CD8-positive, alpha-beta memory T cell (primary cell): ENCODE data around the gene TIE1. TPM values are rescaled to one million over a fixed set of nuclear protein-coding genes. Genes with fewer than 3 reads are reported as not detected.
A peak's percentile ranks its signal among the peaks of the same experiment; 100 is the strongest.

Source experiments
- CTCF ChIA-PET: fragments of 350-600 bp; sonication (Branson Sonifier 250); formaldehyde crosslinking; loops from one replicate; lab custom pipeline; 2021; ENCODE audit warnings: antibody characterized with exemption; lab: Charles Lee
- POLR2A ChIA-PET: fragments of 350-600 bp; sonication (Branson Sonifier 250); formaldehyde crosslinking; loops from one replicate; lab custom pipeline; 2021; ENCODE audit warnings: antibody characterized with exemption; lab: Charles Lee
- DNase-seq, 5 donors: peaks; one replicate each; pipeline versions ENCODE4 v3.0.0 to v3.0.0-alpha.2; 2020 to 2022; ENCODE audit warnings: mixed read lengths in 1 of 5
- H3K27ac ChIP-seq: one replicate; pipeline ENCODE4 v1.7.0; 2013; ENCODE audit warnings: low read depth, mild to moderate bottlenecking, low read length, moderate library complexity
- H3K27me3 ChIP-seq: 2 replicates; pipeline ENCODE4 v1.7.0; 2013; ENCODE audit warnings: low read length, mild to moderate bottlenecking; ENCODE audit not compliant: insufficient read depth, poor library complexity, severe bottlenecking
- H3K36me3 ChIP-seq: 2 replicates; pipeline ENCODE4 v1.7.0; 2013; ENCODE audit warnings: mild to moderate bottlenecking, low read length, moderate library complexity; ENCODE audit not compliant: insufficient read depth
- H3K4me1 ChIP-seq: 2 replicates; pipeline ENCODE4 v1.7.0; 2013; ENCODE audit warnings: mild to moderate bottlenecking, low read length, moderate library complexity; ENCODE audit not compliant: insufficient read depth
- H3K4me3 ChIP-seq: 2 replicates; pipeline ENCODE4 v1.7.0; 2013; ENCODE audit warnings: mild to moderate bottlenecking, low read length
- H3K9me3 ChIP-seq: 2 replicates; pipeline ENCODE4 v1.7.0; 2013; ENCODE audit warnings: mild to moderate bottlenecking, low read length
- H3K27ac Mint-ChIP-seq, 8 donors: one replicate each; pipeline ENCODE4 v1.8.0; 2020 to 2021; ENCODE audit warnings: mixed read lengths in 8 of 8, mild to moderate bottlenecking in 6 of 8, inconsistent platforms in 3 of 8, moderate library complexity in 3 of 8
- H3K27me3 Mint-ChIP-seq, 2 donors: one replicate each; pipeline ENCODE4 v1.8.0; 2020 to 2021; ENCODE audit warnings: mixed read lengths in 2 of 2, mild to moderate bottlenecking in 1 of 2, moderate library complexity in 1 of 2
- H3K36me3 Mint-ChIP-seq, 3 donors: one replicate each; pipeline ENCODE4 v1.8.0; 2020 to 2021; ENCODE audit warnings: mixed read lengths in 3 of 3, inconsistent platforms in 1 of 3, mild to moderate bottlenecking in 1 of 3
- H3K4me1 Mint-ChIP-seq, 3 donors: one replicate each; pipeline ENCODE4 v1.8.0; 2020 to 2021; ENCODE audit warnings: mixed read lengths in 3 of 3, inconsistent platforms in 1 of 3, mild to moderate bottlenecking in 1 of 3
- H3K4me3 Mint-ChIP-seq, 7 donors: one replicate each; pipeline ENCODE4 v1.8.0; 2020 to 2021; ENCODE audit warnings: mixed read lengths in 7 of 7, mild to moderate bottlenecking in 6 of 7, moderate library complexity in 4 of 7, inconsistent platforms in 2 of 7
- H3K9me3 Mint-ChIP-seq, 5 donors: one replicate each; pipeline ENCODE4 v1.8.0; 2020 to 2022; ENCODE audit warnings: mixed read lengths in 5 of 5, mild to moderate bottlenecking in 3 of 5, moderate library complexity in 2 of 5, inconsistent platforms in 1 of 5
- polyA plus RNA-seq: library from polyadenylated mRNA; unstranded; fragments of 300-500 nt; fragmentation: Illumina TruSeq; gene quantifications from one replicate; pipeline ENCODE4 v1.2.3, GENCODE V29; 2021
- total RNA-seq, 2 experiments: library from RNA; stranded (reverse); gene quantifications; one replicate each; pipeline ENCODE4 v1.2.3, GENCODE V29; 2021

The TIE1 gene
- total and polyA plus RNA-seq, 3 experiments from 2014 or later = 0.31 to 0.33 TPM; not detected in 1

- POLR2A ChIA-PET = no interaction called here
- Mint-ChIP-seq H3K36me3 (peaks cover 0 to 18% (median 1%) of the 10 kb centered on the region in 3 donors), H3K27ac (no peak overlapping the region), H3K9me3 (peaks cover 11 to 21% (median 16%) of the 10 kb centered on the region in 5 donors), H3K4me3 (no peak overlapping the region), H3K4me1 (no peaks in the 10 kb centered on the region), H3K27me3 (peaks cover 0 to 1% of the 10 kb centered on the region in 2 donors)
- Histone ChIP-seq H3K4me3 (no peak overlapping the region), H3K27ac (no peak overlapping the region), H3K9me3 (no peaks in the 10 kb centered on the region), H3K27me3 (no peaks in the 10 kb centered on the region), H3K36me3 (no peaks in the 10 kb centered on the region), H3K4me1 (no peaks in the 10 kb centered on the region)
- no peak for DNase-seq
- CTCF ChIA-PET = no interaction called here
These were observed 21.7 kb downstream of the TIE1 start for GRCh38 chr1:43322506-43322905.

- no peaks in the 10 kb centered on the region for H3K4me1 Mint-ChIP-seq
- CTCF ChIA-PET = no interaction called here
- Histone ChIP-seq H3K4me3 (no peak overlapping the region), H3K9me3 (no peaks in the 10 kb centered on the region), H3K36me3 (no peaks in the 10 kb centered on the region), H3K4me1 (no peaks in the 10 kb centered on the region), H3K27ac (no peak overlapping the region), H3K27me3 (no peaks in the 10 kb centered on the region)
- peaks cover 16 to 25% (median 21%) of the 10 kb centered on the region in 5 donors for H3K9me3 Mint-ChIP-seq
- DNase-seq = no peak
- H3K4me3 Mint-ChIP-seq = no peak overlapping the region
- H3K27ac Mint-ChIP-seq = no peak overlapping the region
- peaks cover 1 to 4% of the 10 kb centered on the region in 2 donors for H3K27me3 Mint-ChIP-seq
- H3K36me3 Mint-ChIP-seq = peaks cover 0 to 27% (median 1%) of the 10 kb centered on the region in 3 donors
- POLR2A ChIA-PET = no interaction called here
These were observed 24.0 kb downstream of the TIE1 start for GRCh38 chr1:43324810-43325209.

DNA sequence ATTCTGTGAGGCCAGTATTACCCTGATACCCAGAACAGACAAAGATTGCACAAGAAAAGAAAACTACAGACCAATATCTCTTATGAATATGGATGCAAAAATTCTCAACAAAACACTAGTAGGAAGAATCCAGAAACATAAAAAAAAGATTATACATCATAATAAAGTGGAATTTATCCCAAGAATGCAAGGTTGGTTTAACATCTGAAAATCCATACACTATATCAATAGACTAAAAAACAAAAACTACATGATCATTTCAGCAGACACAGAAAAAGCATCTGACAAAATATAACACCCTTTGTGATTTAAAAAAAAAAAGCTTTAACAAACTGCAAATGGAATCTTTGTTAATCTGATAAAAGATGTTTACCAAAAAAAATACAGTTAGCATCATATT, 24.6 kb downstream of the TIE1 start:
- Histone ChIP-seq H3K9me3 (no peaks in the 10 kb centered on the region), H3K36me3 (no peaks in the 10 kb centered on the region), H3K4me3 (no peak overlapping the region), H3K27ac (no peak overlapping the region), H3K4me1 (no peaks in the 10 kb centered on the region), H3K27me3 (no peaks in the 10 kb centered on the region)
- ChIA-PET CTCF (no interaction called here), POLR2A (no interaction called here)
- DNase-seq = no peak
- Mint-ChIP-seq H3K27ac (no peak overlapping the region), H3K9me3 (peaks cover 16 to 25% (median 21%) of the 10 kb centered on the region in 5 donors), H3K4me1 (no peaks in the 10 kb centered on the region), H3K36me3 (peaks cover 0 to 27% (median 1%) of the 10 kb centered on the region in 3 donors), H3K4me3 (no peak overlapping the region), H3K27me3 (peaks cover 1 to 4% of the 10 kb centered on the region in 2 donors)

DNA sequence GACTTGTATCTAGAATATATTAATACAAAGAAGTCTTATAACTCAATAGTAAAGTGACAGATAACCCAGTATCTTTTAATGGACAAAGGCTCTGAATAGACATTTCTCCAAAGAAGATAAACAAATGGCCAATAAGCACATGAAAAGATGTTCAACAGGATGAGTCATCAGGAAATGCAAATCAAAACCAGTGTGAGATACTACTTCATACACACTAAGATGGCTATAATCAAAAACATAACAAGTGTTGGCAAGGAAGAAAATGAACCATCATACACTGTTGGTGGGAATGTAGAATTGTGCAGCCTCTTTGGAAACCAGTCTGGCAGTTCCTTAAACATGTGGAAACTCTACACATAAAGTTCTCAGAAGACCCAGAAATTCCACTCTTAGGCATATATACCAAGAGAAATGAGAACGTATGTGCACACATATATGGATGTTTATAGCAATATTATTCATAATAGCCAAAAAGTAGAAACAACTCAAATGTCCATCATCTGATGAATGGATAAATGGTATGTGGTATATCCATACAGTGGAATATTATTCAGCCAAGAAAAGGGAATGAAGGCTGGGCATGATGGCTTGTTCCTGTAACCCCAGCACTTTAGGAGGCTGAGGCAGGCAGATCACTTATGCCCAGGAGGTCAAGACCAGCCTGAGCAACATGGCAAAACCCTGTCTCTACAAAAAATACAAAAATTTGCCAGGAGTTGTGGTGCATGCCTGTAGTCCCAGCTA, 26.9 kb downstream of the TIE1 start:
- Histone ChIP-seq H3K27ac (no peak overlapping the region), H3K4me3 (no peak overlapping the region), H3K4me1 (no peaks in the 10 kb centered on the region), H3K36me3 (no peaks in the 10 kb centered on the region), H3K27me3 (no peaks in the 10 kb centered on the region), H3K9me3 (no peaks in the 10 kb centered on the region)
- H3K4me3 Mint-ChIP-seq = no peak overlapping the region
- ChIA-PET POLR2A (no interaction called here), CTCF (no interaction called here)
- H3K36me3 Mint-ChIP-seq = peaks cover 0 to 27% (median 1%) of the 10 kb centered on the region in 3 donors
- H3K9me3 Mint-ChIP-seq = peaks cover 16 to 25% (median 21%) of the 10 kb centered on the region in 5 donors
- H3K27ac Mint-ChIP-seq = no peak overlapping the region
- H3K27me3 Mint-ChIP-seq = peaks cover 1 to 4% of the 10 kb centered on the region in 2 donors
- H3K4me1 Mint-ChIP-seq = no peaks in the 10 kb centered on the region
- no peak for DNase-seq

DNA sequence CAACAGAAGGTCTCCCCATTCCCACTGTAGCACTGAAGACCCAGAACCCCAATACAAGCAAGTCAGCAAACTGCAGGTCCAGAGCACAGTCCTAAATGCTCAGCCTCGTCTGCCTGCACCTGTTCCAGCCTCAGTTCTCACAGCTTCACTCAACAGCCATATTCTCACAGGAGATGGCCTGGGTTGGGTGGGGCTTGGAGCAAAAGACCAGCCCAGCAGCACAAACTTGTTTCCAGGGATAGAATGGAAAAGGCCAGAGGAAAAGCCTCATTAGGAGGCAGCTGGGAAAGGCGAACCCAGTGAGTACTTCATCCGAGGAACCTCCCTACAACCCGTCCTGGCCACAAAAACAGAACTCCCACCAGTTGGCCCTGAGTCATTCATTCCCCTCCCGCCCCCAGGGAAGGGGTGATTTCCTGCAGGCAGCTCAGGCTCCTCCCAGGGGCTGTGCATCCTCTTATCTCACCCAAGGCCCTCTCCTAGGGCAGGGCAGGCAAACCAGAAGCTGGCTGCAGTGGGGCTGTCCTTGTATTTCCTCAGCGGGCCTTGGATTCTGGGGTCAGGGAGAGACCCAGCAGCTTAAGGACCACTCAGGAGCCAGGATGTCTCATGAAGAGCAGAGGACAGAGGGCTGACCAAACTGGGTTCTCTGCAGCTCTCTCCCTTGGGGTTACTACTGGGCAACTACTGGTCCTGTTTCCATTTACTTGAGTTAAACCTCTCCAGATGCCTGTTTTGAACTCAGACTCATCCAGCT, 29.4 kb downstream of the TIE1 start:
- Mint-ChIP-seq H3K36me3 (peaks cover 0 to 16% (median 0%) of the 10 kb centered on the region in 3 donors), H3K27me3 (peaks cover 0 to 4% of the 10 kb centered on the region in 2 donors), H3K27ac (peak overlapping the region in 1 of 8 donors; percentile 62), H3K9me3 (peaks cover 10 to 14% (median 12%) of the 10 kb centered on the region in 5 donors), H3K4me3 (no peak overlapping the region), H3K4me1 (no peaks in the 10 kb centered on the region)
- Histone ChIP-seq H3K4me3 (no peak overlapping the region), H3K36me3 (no peaks in the 10 kb centered on the region), H3K27ac (peak overlapping the region; percentile 29), H3K9me3 (no peaks in the 10 kb centered on the region), H3K27me3 (no peaks in the 10 kb centered on the region), H3K4me1 (no peaks in the 10 kb centered on the region)
- ChIA-PET CTCF (no interaction called here), POLR2A (no interaction called here)
- DNase-seq = no peak

GRCh38 chr1:43331688-43332087, 30.9 kb downstream of the TIE1 start:
- no peaks in the 10 kb centered on the region for H3K27me3 ChIP-seq
- DNase-seq = no peak
- no peak overlapping the region for H3K4me3 Mint-ChIP-seq
- no peaks in the 10 kb centered on the region for H3K36me3 ChIP-seq
- H3K4me1 Mint-ChIP-seq = no peaks in the 10 kb centered on the region
- peaks cover 0 to 9% (median 0%) of the 10 kb centered on the region in 3 donors for H3K36me3 Mint-ChIP-seq
- H3K9me3 Mint-ChIP-seq = peaks cover 4 to 7% (median 6%) of the 10 kb centered on the region in 5 donors
- peaks cover 0 to 4% of the 10 kb centered on the region in 2 donors for H3K27me3 Mint-ChIP-seq
- no peaks in the 10 kb centered on the region for H3K9me3 ChIP-seq
- H3K27ac Mint-ChIP-seq = no peak overlapping the region
- ChIA-PET POLR2A (no interaction called here), CTCF (no interaction called here)
- no peaks in the 10 kb centered on the region for H3K4me1 ChIP-seq
- no peak overlapping the region for H3K27ac ChIP-seq
- H3K4me3 ChIP-seq = no peak overlapping the region

DNA sequence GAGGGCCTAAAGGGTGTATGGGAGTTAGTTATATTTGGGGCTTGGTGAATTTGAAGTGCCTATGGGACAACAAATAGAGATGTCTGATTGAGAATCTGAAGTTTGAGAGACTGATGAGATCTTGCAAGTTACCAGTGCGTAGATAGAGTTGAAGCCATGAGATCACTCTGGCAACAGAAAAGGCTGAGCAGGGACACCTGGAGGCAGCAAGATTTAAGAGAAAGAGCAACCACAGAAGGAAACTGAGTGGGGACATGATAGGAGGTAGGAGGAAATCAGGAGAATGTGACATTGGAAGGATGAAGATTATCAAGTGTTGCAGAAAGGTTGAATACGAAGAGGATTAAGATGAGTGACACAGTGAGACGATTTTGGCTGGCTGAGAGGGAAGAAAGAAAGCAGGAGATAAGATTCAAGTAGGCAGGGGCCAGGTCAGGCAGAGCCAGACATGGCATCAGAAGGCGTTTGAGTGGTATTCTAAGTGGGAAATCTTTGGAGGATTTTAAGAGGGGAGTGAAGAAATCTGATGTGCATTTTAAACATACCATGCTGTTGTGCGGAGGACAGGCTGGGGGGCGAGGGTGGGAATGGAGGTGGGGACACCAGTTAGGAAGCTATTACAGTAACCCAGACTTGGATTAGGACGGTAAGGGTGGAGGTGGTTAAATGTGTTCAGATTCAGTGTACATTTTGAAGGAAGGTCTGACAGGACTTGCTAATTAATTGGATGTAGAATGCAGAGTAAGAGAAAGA, 33.8 kb downstream of the TIE1 start:
- H3K27ac ChIP-seq = no peak overlapping the region
- H3K4me3 ChIP-seq = no peak overlapping the region
- POLR2A ChIA-PET = no interaction called here
- no peaks in the 10 kb centered on the region for H3K36me3 ChIP-seq
- H3K27me3 ChIP-seq = no peaks in the 10 kb centered on the region
- Mint-ChIP-seq H3K4me1 (no peaks in the 10 kb centered on the region), H3K4me3 (no peak overlapping the region), H3K27me3 (no peaks in the 10 kb centered on the region), H3K9me3 (no peaks in the 10 kb centered on the region), H3K27ac (no peak overlapping the region), H3K36me3 (no peaks in the 10 kb centered on the region)
- H3K4me1 ChIP-seq = no peaks in the 10 kb centered on the region
- no peak for DNase-seq
- no peaks in the 10 kb centered on the region for H3K9me3 ChIP-seq
- CTCF ChIA-PET = no interaction called here

GRCh38 chr1:43337588-43337987, 36.8 kb downstream of the TIE1 start, which contains the start of gene MPL:
MPL (plus strand) TSS chr1:43337818; CDS start chr1:43337849, 31 bp downstream.
- no peaks in the 10 kb centered on the region for H3K9me3 Mint-ChIP-seq
- H3K27ac ChIP-seq = no peak within 1 kb of the TSS
- no peaks in the 10 kb centered on the region for H3K4me1 Mint-ChIP-seq
- no peaks in the 10 kb centered on the region for H3K36me3 Mint-ChIP-seq
- no peaks in the 10 kb centered on the region for H3K36me3 ChIP-seq
- H3K27me3 Mint-ChIP-seq = no peaks in the 10 kb centered on the region
- no peak for DNase-seq
- no peaks in the 10 kb centered on the region for H3K27me3 ChIP-seq
- H3K27ac Mint-ChIP-seq = no peak within 1 kb of the TSS
- H3K9me3 ChIP-seq = no peaks in the 10 kb centered on the region
- H3K4me3 ChIP-seq = no peak within 1 kb of the TSS
- no peak within 1 kb of the TSS for H3K4me3 Mint-ChIP-seq
- CTCF ChIA-PET = no interaction called here
- POLR2A ChIA-PET = no interaction called here
- no peaks in the 10 kb centered on the region for H3K4me1 ChIP-seq
